ENCODE data around the gene NAGA.
A peak's percentile ranks its signal among the peaks of the same experiment; 100 is the strongest.
"Not testable (repeated sequence)": the region's sequence is repeated elsewhere in the genome, so short reads cannot be mapped to it uniquely, and the experiment has no call there.

Gene NAGA

GRCh38 chr22:42074846-42075676 is 4.4 kb upstream of the NAGA start:
- DNase-seq, result no peak

DNA sequence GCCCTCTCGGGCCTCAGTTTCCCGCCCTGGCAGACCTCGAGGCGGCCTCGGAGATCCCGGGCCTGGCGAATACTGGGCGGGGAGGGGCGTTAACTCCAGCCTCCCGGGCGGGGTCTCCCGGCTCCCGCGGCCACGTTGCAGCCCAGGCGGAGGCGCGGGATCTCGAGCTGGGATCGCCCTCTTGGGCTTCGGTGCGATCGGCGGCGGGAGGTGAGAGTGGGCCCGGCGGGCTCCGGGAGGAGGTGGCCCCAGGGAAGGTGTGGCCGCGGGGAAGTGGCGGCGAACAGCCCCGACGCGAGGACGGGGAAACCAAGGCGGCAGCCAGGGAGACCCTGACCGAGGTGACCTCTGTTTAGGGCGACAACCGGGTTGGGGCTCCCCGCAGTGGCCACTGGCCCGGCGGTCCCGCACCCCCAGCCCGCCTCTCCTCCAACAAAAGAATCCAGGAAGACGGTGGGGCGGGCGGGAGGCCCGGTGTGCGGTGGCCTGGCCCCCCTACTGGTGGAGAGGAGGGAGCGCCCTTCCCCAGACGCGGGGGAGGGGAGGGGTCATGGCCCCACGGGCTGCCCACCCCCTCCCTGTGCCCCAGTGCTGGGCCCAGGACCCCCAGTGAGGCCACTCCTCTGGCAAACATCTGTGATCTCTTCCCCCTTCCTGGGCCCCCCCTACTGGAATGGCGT is 3.7 kb upstream of the NAGA start, which contains the start of gene PHETA2:
PHETA2 (plus strand) TSS at position 117 of the 680 bp plus-strand sequence. CDS start 3,046 bp downstream, outside the sequence.
- DNase-seq, result peak; percentile 36

GRCh38 chr22:42073621-42074041 is 3.0 kb upstream of the NAGA start:
- no peak for DNase-seq

DNA sequence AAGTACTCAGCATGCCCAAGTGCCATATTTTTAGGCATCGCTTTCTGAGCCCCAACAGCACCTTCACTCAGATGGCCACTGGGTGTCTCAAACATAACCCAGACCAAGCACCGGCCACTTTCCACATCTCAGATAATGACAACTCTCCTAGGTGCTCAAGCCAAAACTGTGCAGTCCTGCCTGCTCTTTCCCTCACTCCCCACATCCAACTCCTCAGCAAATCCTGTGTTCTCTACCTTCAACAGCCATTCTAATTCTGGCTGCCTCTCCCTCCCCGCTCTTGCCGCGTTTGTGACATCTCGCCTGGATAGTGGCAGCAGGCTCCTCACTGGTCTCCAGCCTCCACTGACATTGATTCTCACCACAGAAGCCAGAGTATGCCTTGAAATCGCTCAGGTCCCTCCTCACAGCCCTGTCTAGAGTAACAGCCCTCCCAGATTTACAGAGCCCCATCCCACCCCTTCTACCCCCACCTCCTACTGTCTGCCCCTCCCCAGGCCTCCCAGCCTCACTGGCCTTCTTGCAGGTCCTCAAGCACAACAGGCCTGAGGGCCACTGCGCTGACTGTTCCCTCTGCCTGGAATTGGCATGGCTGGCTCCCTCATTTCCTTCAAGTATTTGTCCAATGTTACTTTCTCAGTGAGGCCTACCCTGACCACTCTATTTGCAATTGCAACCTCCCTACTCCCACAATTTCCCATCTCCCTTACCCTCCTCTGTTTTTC is 2.2 kb upstream of the NAGA start:
- no peak for DNase-seq

- DNase-seq, result not testable (repeated sequence)
These were observed 896 bp upstream of the NAGA start for GRCh38 chr22:42071508-42071907.

GRCh38 chr22:42069801-42070516 is 653 bp downstream of the NAGA start:
- no peak for DNase-seq

- DNase-seq, result no peak
These were observed 2.3 kb downstream of the NAGA start for GRCh38 chr22:42068291-42068690.

- no peak for DNase-seq
These were observed 2.9 kb downstream of the NAGA start for GRCh38 chr22:42067671-42068251.

DNA sequence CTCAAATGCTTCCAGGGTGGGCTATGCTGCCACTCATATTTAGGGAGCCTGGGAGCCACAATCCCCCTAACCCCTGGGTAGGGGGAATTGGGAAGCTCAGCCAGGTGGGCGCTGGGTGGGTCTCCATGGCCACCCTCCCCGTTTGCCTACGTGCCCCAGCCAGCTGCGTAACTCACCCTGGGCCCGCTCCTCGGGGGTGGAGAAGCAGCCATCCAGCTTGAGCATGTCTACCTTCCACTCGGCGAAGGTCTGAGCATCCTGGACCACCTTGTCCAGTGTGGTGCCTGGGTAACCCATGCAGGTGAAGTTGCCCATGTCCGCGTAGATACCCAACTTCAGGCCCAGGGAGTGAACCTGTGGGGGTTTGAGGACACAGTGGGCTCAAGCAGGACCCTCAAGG is 3.7 kb downstream of the NAGA start:
- no peak for DNase-seq

GRCh38 chr22:42066126-42066761 is 4.4 kb downstream of the NAGA start:
- no peak for DNase-seq

- no peak for DNase-seq
These were observed 5.0 kb downstream of the NAGA start for GRCh38 chr22:42065438-42066125.

DNA sequence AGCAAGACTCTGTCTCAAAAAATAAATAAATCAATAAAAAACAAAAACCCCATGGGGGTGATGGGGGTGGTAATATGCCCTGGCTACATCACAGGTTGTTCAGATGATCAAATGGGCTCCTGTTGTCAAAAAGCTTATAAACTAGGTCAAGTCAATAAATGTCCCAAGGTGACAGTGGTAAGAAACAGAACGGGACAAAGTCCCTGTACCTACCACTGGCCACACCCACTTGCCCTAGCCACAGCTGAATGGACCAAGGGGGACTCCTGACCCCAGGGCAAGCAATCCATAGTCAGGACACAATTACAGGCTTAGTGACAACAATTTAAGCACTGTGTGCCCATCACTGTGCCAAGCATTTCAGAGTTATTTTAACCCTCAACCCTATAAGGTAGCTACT is 6.0 kb downstream of the NAGA start:
- DNase-seq, result no peak

GRCh38 chr22:42062506-42063170 is 8.0 kb downstream of the NAGA start:
- no peak for DNase-seq

DNA sequence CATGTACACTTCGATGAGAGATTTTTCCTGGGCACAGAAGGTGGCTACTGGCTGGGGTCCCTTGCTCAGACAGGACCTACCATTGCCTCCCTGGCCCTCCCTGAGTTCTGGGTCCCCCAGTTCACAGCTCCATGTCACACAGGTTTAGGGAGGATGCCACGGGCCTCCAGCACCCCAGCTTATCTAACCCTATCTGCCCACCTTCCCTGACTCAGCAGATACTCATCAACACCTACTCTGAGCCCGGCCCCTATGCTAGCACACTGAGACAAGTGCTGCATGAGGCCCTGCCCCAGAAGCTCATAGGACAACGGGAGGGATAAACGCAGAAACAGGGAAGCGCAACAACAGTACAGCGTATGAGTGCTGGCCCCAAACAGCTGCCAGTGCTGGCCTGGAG is 9.6 kb downstream of the NAGA start:
- DNase-seq, result no peak

- no peak for DNase-seq
These were observed 10.1 kb downstream of the NAGA start for GRCh38 chr22:42060489-42060888.

DNA sequence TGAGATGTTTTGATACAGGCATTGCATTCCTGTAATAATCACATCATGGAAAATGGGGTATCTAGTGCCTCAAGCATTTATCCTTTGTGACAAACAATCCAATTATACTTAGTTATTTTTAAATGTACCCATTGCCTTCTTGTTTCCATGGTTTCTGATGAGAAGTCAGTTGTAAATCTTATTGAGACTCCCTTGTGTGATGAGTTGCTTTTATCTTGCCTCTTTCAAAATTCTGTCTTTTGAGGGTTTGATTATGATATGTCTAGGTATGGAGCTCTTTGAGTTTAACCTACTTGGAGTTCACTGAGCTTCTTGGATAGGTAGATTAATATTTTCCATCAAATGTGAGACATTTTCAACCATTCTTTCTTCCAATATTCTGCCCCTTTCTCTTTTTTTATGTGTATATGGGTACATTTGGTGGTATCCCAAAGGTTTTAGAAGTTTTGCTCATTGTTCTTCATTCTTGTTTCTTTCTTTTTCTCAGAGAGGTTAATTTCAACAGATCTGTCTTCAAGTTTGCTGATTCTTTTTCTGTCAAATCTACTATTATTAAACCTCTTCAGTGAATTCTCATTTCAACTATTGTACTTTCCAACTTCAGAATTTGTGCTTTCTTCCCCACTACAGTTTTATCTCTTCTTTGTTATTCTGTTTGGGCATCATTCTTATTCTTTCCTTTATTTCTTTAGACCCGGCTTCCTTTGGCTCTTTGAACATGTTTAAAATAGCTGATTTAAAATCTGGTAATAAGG is 13.7 kb downstream of the NAGA start:
- no peak for DNase-seq

GRCh38 chr22:42052765-42053164 is 17.8 kb downstream of the NAGA start:
- DNase-seq, result no peak

DNA sequence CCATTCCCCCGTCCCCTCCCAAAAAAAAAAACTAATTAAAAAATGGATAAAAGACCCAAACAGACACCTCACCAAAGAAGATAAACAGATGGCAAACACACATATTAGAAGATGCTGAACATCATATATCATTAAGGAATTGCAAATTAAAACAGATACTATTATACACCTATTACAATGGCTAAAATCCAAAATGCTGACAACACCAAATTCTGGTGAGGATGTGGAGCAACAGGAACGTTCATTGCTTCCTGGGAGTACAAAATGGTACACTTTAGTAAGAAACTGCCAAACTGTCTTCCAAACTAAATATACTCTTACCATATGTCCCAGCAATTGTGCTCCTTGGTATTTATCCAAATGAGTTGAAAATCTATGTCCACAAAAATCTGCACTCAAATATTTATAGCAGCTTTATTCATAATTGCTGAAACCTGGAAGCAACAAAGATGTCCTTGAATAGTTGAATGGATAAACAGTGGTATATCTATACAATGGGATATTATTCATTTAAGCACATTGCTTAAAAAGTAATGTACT is 19.9 kb downstream of the NAGA start:
- no peak for DNase-seq

DNA sequence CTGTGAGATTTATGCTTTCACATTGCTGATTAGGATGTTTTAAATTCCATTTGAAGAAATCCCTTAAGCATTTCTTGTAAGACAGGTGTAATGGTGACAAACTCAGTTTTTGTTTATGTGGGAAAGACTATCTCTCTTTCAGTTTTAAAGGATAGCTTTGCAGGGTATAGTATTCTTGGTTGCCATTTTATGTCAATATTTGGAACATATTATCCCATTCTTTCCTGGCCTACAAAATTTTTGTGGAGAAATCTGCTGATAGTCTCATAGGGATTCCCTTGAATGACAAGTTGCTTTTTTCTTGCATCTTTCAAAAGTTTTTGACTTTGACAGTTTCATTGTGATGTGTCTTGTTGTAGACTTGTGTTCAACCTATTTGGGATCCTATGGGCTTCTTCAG is 28.8 kb downstream of the NAGA start:
- no peak for DNase-seq

GRCh38 chr22:42039271-42039670 is 31.3 kb downstream of the NAGA start:
- no peak for DNase-seq

Measured in activated CD4-positive, alpha-beta T cell treated with anti-CD3 and anti-CD28 coated beads, Interleukin-10, Interleukin-2, amounts not matched to agents 100 ng/mL and 50 ng/mL, durations not matched to agents 16 hours and 8 hours (primary cell).